ENCODE results near the gene LDHAL6B. TPM values are rescaled to one million over a fixed set of nuclear protein-coding genes. Genes with fewer than 3 reads are reported as not detected.

LDHAL6B gene
- total RNA-seq, 2 donors from 2014 or later = not detected

DNA sequence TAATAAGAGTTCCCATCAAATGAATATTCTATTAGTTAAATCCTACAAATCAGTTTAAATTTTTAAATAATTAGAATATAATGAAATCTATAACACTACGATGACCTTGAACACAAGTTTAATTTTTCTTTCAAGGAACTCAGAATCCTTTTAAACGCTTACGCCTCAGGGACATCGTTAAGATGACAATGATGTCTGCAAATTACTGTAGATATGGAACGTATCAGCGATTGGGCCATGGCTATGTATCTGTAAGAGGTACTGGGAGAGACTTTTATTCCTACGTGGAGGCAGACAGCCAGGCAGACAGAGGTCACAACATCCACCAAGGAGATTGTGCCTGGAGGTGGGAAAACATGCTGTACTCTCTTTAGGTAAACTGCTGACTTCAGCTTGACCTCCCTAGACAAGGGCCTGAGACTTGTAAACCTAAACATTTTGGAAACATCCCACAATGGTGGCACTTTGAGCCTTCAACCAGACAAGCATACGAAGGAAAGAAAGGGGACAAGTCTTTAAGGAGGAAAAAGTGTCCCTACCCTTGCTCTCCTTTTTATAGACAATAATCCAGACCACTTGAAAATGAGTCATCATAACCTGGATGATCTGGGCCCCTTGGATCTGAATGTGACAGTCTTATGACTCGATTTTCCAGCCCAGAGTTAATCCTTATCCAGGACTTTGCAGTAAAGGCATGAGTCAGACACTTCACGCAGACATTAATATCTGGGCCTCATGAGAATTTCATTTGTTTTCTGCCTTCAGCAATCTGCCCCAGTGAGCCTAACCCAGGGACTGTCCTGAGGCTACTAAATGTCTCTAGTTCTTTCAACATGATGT, 6.8 kb upstream of the LDHAL6B start:
- ATAC-seq (no peak), DNase-seq (no peak)
- TF ChIP-seq, protein P1, sequence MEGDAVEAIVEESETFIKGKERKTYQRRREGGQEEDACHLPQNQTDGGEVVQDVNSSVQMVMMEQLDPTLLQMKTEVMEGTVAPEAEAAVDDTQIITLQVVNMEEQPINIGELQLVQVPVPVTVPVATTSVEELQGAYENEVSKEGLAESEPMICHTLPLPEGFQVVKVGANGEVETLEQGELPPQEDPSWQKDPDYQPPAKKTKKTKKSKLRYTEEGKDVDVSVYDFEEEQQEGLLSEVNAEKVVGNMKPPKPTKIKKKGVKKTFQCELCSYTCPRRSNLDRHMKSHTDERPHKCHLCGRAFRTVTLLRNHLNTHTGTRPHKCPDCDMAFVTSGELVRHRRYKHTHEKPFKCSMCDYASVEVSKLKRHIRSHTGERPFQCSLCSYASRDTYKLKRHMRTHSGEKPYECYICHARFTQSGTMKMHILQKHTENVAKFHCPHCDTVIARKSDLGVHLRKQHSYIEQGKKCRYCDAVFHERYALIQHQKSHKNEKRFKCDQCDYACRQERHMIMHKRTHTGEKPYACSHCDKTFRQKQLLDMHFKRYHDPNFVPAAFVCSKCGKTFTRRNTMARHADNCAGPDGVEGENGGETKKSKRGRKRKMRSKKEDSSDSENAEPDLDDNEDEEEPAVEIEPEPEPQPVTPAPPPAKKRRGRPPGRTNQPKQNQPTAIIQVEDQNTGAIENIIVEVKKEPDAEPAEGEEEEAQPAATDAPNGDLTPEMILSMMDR (IDR thresholded peaks at IDR 0.05) = no peak
- no peak for TF ChIP-seq POLR2A (IDR thresholded peaks at IDR 0.05)
- no peaks in the 10 kb centered on the region for H3K4me1 ChIP-seq
- no peaks in the 10 kb centered on the region for H3K9me3 ChIP-seq
- intact Hi-C loops (cut with DNase I) = no loop called here
- H3K27me3 ChIP-seq = no peaks in the 10 kb centered on the region
- no peak overlapping the region for H3K27ac ChIP-seq
- peaks cover 0 to 10% of the 10 kb centered on the region in 2 donors for H3K36me3 ChIP-seq (replicated peaks in 1 of 2; ENCODE audit: insufficient read depth in 1 of 2, low read depth in 2 of 2)
- 80 to 81% methylated on average over 10 of the region's 10 CpGs for WGBS, 2 donors
- no peak overlapping the region for H3K4me3 ChIP-seq

DNA sequence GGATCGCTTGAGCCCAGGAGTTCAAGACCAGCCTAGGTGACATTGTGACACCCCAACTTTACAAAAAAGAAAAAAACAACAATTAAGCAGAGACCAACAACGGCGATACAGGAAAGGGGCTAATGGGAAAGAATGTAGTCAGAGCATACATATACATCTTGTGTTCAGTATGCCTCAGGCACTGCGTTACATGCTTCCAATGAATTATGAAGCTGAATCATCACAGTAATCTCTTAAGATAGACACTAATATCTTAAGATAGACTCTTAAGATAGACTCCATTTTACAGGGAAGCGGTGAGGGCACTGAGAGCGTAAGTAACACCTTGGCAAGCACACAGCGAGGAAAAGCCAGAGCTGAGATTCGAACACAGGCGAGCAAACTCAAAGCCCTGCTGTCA, 6.1 kb upstream of the LDHAL6B start:
- DNase-seq (no peak), ATAC-seq (no peak)
- no peak overlapping the region for H3K27ac ChIP-seq
- no peaks in the 10 kb centered on the region for H3K27me3 ChIP-seq
- H3K4me3 ChIP-seq = no peak overlapping the region
- intact Hi-C loops (cut with DNase I) = no loop called here
- TF ChIP-seq, protein P1 (IDR thresholded peaks at IDR 0.05) = no peak
- TF ChIP-seq POLR2A (IDR thresholded peaks at IDR 0.05) = no peak
- WGBS, 2 donors = 94% methylated on average over 9 of the region's 9 CpGs
- peaks cover 0 to 10% of the 10 kb centered on the region in 2 donors for H3K36me3 ChIP-seq (replicated peaks in 1 of 2; ENCODE audit: insufficient read depth in 1 of 2, low read depth in 2 of 2)
- H3K9me3 ChIP-seq = no peaks in the 10 kb centered on the region
- H3K4me1 ChIP-seq = no peaks in the 10 kb centered on the region

DNA sequence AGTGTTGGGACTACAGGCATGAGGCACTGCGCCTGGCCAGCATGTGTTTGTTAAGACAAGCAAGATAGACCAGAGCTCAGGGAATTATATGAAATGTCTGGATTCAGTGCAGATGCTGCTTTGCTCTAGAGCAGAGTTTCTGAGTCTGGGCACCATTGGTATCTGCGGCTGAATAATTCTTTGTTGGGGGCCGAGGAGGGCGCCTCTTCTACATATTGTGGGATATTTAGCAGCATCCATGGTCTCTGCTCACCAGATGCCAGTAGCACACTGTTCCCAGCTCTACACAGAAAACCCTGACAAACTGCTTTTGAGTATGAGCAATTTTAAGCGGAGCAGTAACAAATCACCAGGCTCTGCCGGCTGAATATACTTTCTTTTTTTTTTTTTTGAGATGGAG, 3.6 kb upstream of the LDHAL6B start:
- DNase-seq = no peak
- Histone ChIP-seq H3K27ac (no peak overlapping the region), H3K9me3 (no peaks in the 10 kb centered on the region), H3K36me3 (replicated peaks in 1 of 2; ENCODE audit: insufficient read depth in 1 of 2, low read depth in 2 of 2) (peaks cover 0 to 10% of the 10 kb centered on the region in 2 donors), H3K4me3 (no peak overlapping the region), H3K27me3 (no peaks in the 10 kb centered on the region), H3K4me1 (no peaks in the 10 kb centered on the region)
- WGBS, 2 donors = 91 to 93% methylated on average over 5 to 6 of the region's 6 CpGs
- ATAC-seq = no peak
- TF ChIP-seq, protein P1 (IDR thresholded peaks at IDR 0.05) = no peak
- TF ChIP-seq POLR2A (IDR thresholded peaks at IDR 0.05) = no peak
- intact Hi-C loops (cut with DNase I) = no loop called here

DNA sequence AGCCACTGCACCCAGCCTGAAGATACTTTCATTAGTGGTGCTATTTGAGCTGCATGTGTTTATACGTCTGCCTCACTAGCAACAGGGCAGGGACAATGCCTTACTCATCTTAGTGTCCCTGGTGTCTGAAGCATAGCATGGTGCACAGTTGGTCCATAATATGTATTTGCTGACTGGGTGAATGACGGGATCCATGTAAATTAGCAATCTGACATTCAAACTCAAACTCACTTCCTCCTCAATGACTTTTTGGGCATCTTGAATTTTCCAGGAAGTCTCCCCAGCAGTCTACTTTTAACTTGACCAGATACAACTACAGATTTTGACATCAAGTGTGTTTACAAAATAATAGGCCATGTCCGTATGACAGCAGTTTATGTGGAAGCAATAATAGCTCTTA, 3.0 kb upstream of the LDHAL6B start:
- intact Hi-C loops (cut with DNase I) = no loop called here
- H3K36me3 ChIP-seq (replicated peaks in 1 of 2; ENCODE audit: insufficient read depth in 1 of 2, low read depth in 2 of 2) = peaks cover 0 to 10% of the 10 kb centered on the region in 2 donors

DNA sequence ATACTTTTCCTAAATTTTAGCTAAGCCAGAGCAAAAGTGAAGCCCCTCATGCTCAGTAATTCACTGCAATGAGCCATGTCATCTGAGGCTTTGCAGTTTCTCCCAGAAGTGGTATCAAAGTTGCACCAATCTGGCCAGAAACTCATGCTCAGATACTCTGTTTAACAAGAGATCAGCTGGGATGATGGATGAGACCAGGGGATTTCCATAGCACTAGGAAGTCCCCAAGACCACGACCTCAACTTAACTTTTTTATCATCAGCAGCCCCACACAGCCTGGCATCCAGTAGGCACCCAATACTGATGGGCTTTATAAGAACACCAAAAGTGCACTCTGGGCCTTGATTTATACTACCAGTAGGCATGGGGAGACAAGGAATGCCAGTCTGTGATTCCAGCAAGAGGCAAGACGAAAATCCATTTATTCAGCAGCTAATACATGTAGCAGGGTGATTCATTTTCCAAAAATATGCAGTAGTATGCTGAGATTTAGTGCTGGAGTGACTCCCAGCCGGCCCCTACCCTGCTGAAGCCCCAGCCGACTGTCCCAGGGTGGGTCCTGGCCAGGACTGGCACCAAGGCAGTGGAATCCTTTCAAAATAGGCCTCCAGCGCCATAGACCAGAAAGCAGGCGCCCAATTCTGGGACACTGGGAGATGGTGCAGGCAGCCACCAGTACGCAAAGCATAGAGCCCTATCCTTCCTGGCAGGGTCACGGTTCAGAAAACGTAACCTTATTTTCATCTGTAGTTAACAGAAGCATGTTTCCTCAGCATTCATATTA, 612 bp upstream of the LDHAL6B start:
- intact Hi-C loops (cut with DNase I) = no loop called here
- 82 to 91% methylated on average over 9 of the region's 9 CpGs for WGBS, 2 donors
- H3K36me3 ChIP-seq (replicated peaks in 1 of 2; ENCODE audit: insufficient read depth in 1 of 2, low read depth in 2 of 2) = peaks cover 0 to 12% of the 10 kb centered on the region in 2 donors

More for the DNA sequence above, 3.0 kb upstream of the LDHAL6B start:
- no peak for ATAC-seq
- Histone ChIP-seq H3K27me3 (no peaks in the 10 kb centered on the region), H3K4me3 (no peak overlapping the region), H3K4me1 (no peaks in the 10 kb centered on the region), H3K27ac (no peak overlapping the region), H3K9me3 (no peaks in the 10 kb centered on the region)
- WGBS, 2 donors = 84 to 88% methylated on average over 3 of the region's 3 CpGs
- no peak for DNase-seq
- TF ChIP-seq POLR2A (IDR thresholded peaks at IDR 0.05) = no peak

More for the DNA sequence above, 612 bp upstream of the LDHAL6B start:
- H3K4me3 ChIP-seq = no peak overlapping the region
- H3K9me3 ChIP-seq = no peaks in the 10 kb centered on the region
- H3K27me3 ChIP-seq = no peaks in the 10 kb centered on the region
- no peak for TF ChIP-seq POLR2A (IDR thresholded peaks at IDR 0.05)
- TF ChIP-seq, protein P1 (IDR thresholded peaks at IDR 0.05) = no peak
- no peaks in the 10 kb centered on the region for H3K4me1 ChIP-seq
- DNase-seq (no peak), ATAC-seq (no peak)
- no peak overlapping the region for H3K27ac ChIP-seq

Data from body of pancreas (tissue), 4 donors.